Measurements from ENCODE around the gene SYDE2.

SYDE2 gene

DNA sequence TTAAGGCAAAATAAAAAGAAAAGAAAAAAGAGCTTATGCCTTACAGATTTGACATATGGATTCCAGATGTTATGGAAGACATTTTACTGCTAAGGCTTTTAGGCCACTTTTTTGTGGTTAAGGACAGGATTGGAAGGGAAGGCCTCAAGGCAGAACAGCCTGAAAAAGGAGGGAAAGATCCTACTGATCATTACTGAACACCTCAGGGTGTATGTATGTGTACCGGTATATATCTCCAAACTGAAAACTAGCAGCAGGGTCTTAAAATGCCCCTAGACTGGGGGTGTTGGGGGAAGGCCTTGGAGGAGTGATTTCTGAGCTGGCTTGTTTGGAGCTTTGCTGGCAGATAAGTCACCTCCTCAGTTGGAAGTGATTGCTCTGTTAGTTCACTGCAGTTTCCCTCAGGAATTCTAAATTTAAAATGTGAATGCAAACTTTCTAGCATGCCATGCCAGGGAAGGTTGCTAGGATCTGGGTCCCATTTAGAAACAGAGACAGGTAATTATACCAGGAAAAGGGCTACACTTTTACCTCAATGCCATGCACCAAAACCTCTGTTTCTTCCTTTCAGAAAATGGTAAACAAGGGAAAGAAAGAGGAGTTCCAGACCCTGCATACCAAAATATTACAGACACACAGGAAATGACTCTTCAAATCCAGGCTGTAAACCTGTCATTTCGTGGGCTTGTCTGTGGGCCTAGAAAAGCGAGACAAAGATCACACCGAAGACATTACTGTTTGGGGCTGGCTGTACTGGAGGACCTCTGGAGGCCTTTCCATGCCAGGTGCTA, 43.6 kb upstream of the SYDE2 start:
- TF ChIP-seq EP300 (IDR thresholded peaks at IDR 0.05; ENCODE audit: borderline replicate concordance) = no peak
- no peak for TF ChIP-seq ZBTB7A (IDR thresholded peaks at IDR 0.05; ENCODE audit: low read depth)
- TF ChIP-seq, protein P1, sequence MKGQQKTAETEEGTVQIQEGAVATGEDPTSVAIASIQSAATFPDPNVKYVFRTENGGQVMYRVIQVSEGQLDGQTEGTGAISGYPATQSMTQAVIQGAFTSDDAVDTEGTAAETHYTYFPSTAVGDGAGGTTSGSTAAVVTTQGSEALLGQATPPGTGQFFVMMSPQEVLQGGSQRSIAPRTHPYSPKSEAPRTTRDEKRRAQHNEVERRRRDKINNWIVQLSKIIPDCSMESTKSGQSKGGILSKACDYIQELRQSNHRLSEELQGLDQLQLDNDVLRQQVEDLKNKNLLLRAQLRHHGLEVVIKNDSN (IDR thresholded peaks at IDR 0.05) = no peak
- TF ChIP-seq TEAD4 (IDR thresholded peaks at IDR 0.05) = no peak

DNA sequence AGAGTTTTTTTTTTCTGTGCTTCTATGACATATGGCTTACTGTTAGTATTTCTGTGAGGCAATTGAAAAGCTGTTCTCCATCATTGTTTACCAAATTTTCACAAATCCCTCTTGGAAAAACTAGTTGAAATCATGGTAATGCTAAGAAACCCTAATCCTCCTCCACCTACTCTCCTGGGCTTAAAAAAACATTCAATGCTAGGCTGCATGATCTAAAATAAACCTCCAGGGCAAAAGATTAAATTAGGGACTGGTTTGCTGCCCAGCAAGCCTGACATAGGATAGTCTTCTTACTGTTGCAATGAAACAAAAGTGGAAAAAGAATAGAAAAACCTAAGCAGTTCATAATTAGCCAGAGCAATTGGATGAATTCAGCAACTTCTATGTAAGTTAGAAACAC, 42.6 kb upstream of the SYDE2 start:
- TF ChIP-seq YY1 (IDR thresholded peaks at IDR 0.05; ENCODE audit: low read depth) = no peak
- no peak for TF ChIP-seq FOXM1 (IDR thresholded peaks at IDR 0.05; ENCODE audit: borderline replicate concordance, low read depth)
- TF ChIP-seq TEAD4 (IDR thresholded peaks at IDR 0.05) = no peak
- TF ChIP-seq, protein P2, sequence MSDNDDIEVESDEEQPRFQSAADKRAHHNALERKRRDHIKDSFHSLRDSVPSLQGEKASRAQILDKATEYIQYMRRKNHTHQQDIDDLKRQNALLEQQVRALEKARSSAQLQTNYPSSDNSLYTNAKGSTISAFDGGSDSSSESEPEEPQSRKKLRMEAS (IDR thresholded peaks at IDR 0.05) = no peak
- TF ChIP-seq, protein P1 (IDR thresholded peaks at IDR 0.05) = no peak
- TF ChIP-seq RAD21 (IDR thresholded peaks at IDR 0.05; ENCODE audit: low read depth) = no peak
- no peak for TF ChIP-seq EGR1 (IDR thresholded peaks at IDR 0.05)
- no peak for TF ChIP-seq TAF1 (IDR thresholded peaks at IDR 0.05; ENCODE audit: low read depth)
- TF ChIP-seq ZBTB7A (IDR thresholded peaks at IDR 0.05; ENCODE audit: low read depth) = no peak

DNA sequence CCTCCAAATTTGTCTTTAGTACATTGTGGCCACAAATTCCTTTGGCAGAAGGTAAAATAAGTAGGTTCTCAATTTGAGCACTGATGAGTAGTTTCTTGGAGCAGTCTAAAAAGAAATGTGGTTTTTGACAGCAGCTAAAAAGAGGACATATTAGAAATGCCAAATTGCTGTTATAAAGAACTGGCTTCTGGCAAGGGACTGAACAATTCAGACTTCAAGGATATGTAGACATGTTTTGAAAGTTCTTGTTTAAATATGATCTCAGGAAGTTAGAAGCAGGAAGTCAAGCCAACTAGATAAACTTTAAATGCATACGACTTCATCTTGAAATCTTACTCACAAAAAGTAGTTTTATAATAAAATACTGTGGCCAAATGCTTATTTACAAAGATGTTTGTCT, 39.8 kb upstream of the SYDE2 start:
- TF ChIP-seq, protein P3, sequence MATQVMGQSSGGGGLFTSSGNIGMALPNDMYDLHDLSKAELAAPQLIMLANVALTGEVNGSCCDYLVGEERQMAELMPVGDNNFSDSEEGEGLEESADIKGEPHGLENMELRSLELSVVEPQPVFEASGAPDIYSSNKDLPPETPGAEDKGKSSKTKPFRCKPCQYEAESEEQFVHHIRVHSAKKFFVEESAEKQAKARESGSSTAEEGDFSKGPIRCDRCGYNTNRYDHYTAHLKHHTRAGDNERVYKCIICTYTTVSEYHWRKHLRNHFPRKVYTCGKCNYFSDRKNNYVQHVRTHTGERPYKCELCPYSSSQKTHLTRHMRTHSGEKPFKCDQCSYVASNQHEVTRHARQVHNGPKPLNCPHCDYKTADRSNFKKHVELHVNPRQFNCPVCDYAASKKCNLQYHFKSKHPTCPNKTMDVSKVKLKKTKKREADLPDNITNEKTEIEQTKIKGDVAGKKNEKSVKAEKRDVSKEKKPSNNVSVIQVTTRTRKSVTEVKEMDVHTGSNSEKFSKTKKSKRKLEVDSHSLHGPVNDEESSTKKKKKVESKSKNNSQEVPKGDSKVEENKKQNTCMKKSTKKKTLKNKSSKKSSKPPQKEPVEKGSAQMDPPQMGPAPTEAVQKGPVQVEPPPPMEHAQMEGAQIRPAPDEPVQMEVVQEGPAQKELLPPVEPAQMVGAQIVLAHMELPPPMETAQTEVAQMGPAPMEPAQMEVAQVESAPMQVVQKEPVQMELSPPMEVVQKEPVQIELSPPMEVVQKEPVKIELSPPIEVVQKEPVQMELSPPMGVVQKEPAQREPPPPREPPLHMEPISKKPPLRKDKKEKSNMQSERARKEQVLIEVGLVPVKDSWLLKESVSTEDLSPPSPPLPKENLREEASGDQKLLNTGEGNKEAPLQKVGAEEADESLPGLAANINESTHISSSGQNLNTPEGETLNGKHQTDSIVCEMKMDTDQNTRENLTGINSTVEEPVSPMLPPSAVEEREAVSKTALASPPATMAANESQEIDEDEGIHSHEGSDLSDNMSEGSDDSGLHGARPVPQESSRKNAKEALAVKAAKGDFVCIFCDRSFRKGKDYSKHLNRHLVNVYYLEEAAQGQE (IDR thresholded peaks at IDR 0.05; ENCODE audit: low read depth) = no peak
- no peak for TF ChIP-seq TCF12 (IDR thresholded peaks at IDR 0.05; ENCODE audit: low read depth)
- TF ChIP-seq NFIC (IDR thresholded peaks at IDR 0.05) = no peak
- no peak for TF ChIP-seq FOXM1 (IDR thresholded peaks at IDR 0.05; ENCODE audit: borderline replicate concordance, low read depth)
- TF ChIP-seq RAD21 (IDR thresholded peaks at IDR 0.05; ENCODE audit: low read depth) = no peak
- no peak for TF ChIP-seq ZBTB7A (IDR thresholded peaks at IDR 0.05; ENCODE audit: low read depth)
- no peak for TF ChIP-seq EP300 (IDR thresholded peaks at IDR 0.05; ENCODE audit: borderline replicate concordance)
- TF ChIP-seq EGR1 (IDR thresholded peaks at IDR 0.05) = no peak

DNA sequence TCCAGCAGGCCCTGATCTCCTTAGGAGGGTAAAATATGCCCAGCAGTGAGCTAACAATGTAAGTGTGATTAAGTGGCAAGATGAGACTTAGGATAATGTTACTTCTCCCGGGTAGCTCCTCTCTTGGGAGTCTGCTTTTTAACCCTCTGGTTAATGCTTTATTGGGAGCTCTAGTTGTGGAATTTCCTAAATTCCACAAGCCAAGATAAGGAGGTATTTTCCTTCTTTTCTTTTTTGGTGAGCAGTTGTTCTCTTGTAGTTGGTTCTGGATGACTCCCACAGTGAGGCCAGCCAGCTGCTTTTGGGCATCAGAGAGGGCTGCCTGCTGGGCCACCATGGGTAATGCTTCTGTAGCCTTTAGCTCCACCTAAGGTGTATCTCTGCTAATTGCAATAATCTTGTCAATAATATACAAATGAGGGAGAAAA, 39.4 kb upstream of the SYDE2 start:
- TF ChIP-seq RAD21 (IDR thresholded peaks at IDR 0.05; ENCODE audit: low read depth) (peak; percentile 83), TAF1 (IDR thresholded peaks at IDR 0.05; ENCODE audit: low read depth) (no peak)

DNA sequence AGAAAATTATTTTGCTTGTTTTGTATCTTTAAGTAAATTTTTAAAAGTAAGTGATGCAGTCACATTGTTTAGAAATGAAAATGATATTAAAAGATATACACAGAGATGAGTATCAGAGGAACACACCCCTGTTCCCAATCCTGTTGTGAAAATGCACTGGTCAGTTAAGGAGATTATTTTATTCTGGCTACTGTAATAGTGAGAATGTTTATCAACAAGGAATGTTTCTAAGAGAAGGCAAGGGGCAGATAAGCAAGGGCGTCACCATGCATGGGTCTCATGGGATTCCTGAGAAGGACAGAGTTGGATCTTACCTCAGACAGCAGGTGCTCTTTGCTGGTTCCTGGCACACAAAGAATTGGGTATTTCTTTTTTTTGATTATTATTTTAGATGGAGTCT, 36.8 kb upstream of the SYDE2 start:
- TF ChIP-seq NFIC (IDR thresholded peaks at IDR 0.05) (no peak), CEBPB (IDR thresholded peaks at IDR 0.05) (no peak), EGR1 (IDR thresholded peaks at IDR 0.05) (no peak), FOXM1 (IDR thresholded peaks at IDR 0.05; ENCODE audit: borderline replicate concordance, low read depth) (no peak), ZBTB7A (IDR thresholded peaks at IDR 0.05; ENCODE audit: low read depth) (no peak), TEAD4 (IDR thresholded peaks at IDR 0.05) (no peak)

DNA sequence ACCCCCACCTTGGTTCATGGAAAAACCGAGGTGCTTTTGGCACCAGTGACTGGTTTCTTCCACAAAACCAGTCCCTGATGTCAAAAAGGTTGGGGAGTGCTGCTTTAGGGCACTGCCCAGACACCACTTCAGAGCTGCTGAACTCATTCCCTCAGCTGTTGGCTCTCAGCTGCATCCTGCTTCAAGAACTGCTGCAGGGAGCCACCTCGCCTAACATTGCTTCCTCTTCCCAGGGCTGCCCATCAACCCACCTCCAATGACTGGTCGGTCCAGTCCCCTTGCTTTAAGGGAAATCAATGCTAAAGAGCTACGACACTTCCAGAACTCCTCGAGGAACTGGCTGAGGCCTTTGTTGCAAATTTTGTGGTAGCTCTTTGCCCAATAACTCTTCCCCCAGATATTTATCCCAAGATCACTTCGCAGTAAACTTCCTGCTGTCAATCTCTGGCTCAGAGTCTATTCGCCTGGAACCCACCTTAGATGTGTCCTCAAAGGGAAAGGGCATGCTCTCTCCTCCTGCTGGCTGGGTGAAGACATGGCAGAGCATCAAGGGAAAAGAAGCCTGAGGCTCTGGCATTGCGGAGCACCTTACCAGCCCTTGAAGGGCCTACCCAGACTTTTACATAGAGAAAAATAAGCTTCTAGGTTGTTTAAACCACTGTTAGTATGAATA, 29.6 kb upstream of the SYDE2 start:
- no peak for TF ChIP-seq EGR1 (IDR thresholded peaks at IDR 0.05)
- TF ChIP-seq, protein P2 (IDR thresholded peaks at IDR 0.05) = 0 out of 2 replicates have a peak, but pooled peaks have one; percentile 40
- TF ChIP-seq, protein P1 (IDR thresholded peaks at IDR 0.05) = no peak
- TF ChIP-seq RAD21 (IDR thresholded peaks at IDR 0.05; ENCODE audit: low read depth) = peak; percentile 26; the same call in 1 of the 2 replicates
- no peak for TF ChIP-seq FOXM1 (IDR thresholded peaks at IDR 0.05; ENCODE audit: borderline replicate concordance, low read depth)
- no peak for TF ChIP-seq YY1 (IDR thresholded peaks at IDR 0.05; ENCODE audit: low read depth)
- no peak for TF ChIP-seq ZBTB7A (IDR thresholded peaks at IDR 0.05; ENCODE audit: low read depth)

DNA sequence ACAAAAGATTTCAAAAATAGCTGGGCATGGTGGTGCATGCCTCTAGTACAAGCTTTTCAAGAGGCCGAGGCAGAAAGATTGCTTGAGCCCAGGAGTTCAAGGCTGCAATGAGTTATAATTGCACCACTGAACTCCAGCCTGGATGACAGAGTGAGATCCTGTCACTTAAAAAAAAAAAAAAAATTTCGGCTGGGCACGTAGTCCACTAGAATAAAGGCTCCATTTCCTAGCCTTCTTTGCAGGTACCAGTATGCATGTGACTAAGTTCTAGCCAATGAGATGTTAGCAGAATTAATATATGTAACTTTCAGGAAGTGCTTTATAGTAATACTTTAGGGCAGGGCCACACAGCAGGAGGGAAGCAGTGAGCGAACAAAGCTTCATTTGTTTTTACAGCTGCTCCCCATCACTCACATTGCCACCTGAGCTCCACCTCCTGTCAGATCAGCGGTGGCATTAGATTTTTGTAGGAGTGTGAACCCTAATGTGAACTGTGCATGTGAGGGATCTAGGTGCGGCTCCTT, 28.8 kb upstream of the SYDE2 start:
- no peak for TF ChIP-seq ZBTB7A (IDR thresholded peaks at IDR 0.05; ENCODE audit: low read depth)
- TF ChIP-seq, protein P1 (IDR thresholded peaks at IDR 0.05) = peak; percentile 79
- peak; percentile 78 for TF ChIP-seq TCF12 (IDR thresholded peaks at IDR 0.05; ENCODE audit: low read depth)
- 0 out of 2 replicates have a peak, but pooled peaks have one; percentile 11 for TF ChIP-seq EP300 (IDR thresholded peaks at IDR 0.05; ENCODE audit: borderline replicate concordance)
- TF ChIP-seq CREB1 (IDR thresholded peaks at IDR 0.05; ENCODE audit: low read depth) = no peak
- no peak for TF ChIP-seq TAF1 (IDR thresholded peaks at IDR 0.05; ENCODE audit: low read depth)
- TF ChIP-seq, protein P3 (IDR thresholded peaks at IDR 0.05; ENCODE audit: low read depth) = no peak
- peak; percentile 3; the same call in 1 of the 2 replicates for TF ChIP-seq RAD21 (IDR thresholded peaks at IDR 0.05; ENCODE audit: low read depth)
- TF ChIP-seq CEBPB (IDR thresholded peaks at IDR 0.05) = no peak

All from Ishikawa (cell line).